NCI-H2081 (cell line): ENCODE results near the gene SESN3.
"Not testable (repeated sequence)": the region's sequence is repeated elsewhere in the genome, so short reads cannot be mapped to it uniquely, and the experiment has no call there.

Experiments
- DNase-seq, 2 experiments: peaks; one replicate each; lab custom pipeline; 2025; lab: John Stamatoyannopoulos, UW

SESN3 gene

GRCh38 chr11:95150956-95151684, 79.9 kb downstream of the SESN3 start:
- peak; percentile 87 to 90 for DNase-seq

GRCh38 chr11:95149651-95150364, 81.2 kb downstream of the SESN3 start:
- DNase-seq = no peak

- no peak for DNase-seq
Observed at GRCh38 chr11:95148938-95149337, 82.1 kb downstream of the SESN3 start.

- no peak for DNase-seq
Observed at GRCh38 chr11:95148406-95148805, 82.6 kb downstream of the SESN3 start.

GRCh38 chr11:95147364-95147905, 83.6 kb downstream of the SESN3 start:
- DNase-seq = no peak

GRCh38 chr11:95145430-95146060, 85.5 kb downstream of the SESN3 start:
- no peak for DNase-seq

GRCh38 chr11:95144313-95145235, 86.4 kb downstream of the SESN3 start:
- no peak for DNase-seq

GRCh38 chr11:95143106-95143681, 87.8 kb downstream of the SESN3 start:
- no peak for DNase-seq

GRCh38 chr11:95142431-95142830, 88.6 kb downstream of the SESN3 start:
- no peak for DNase-seq

- no peak for DNase-seq
Observed at GRCh38 chr11:95140397-95141033, 90.5 kb downstream of the SESN3 start.

- DNase-seq = peak in 1 of 2 experiments; percentile 18
Observed at GRCh38 chr11:95138448-95138847, 92.6 kb downstream of the SESN3 start.

GRCh38 chr11:95137299-95137698, 93.7 kb downstream of the SESN3 start:
- no peak for DNase-seq

- not testable (repeated sequence) for DNase-seq
Observed at GRCh38 chr11:95136747-95137146, 94.3 kb downstream of the SESN3 start.

GRCh38 chr11:95135880-95136279, 95.1 kb downstream of the SESN3 start:
- no peak for DNase-seq

- DNase-seq = no peak
Observed at GRCh38 chr11:95135155-95135554, 95.8 kb downstream of the SESN3 start.

- no peak for DNase-seq
Observed at GRCh38 chr11:95134491-95134890, 96.5 kb downstream of the SESN3 start.

GRCh38 chr11:95132956-95133355, 98.0 kb downstream of the SESN3 start:
- no peak for DNase-seq

GRCh38 chr11:95128602-95129001, 102.4 kb downstream of the SESN3 start:
- no peak for DNase-seq

GRCh38 chr11:95123556-95123955, 107.4 kb downstream of the SESN3 start:
- DNase-seq = no peak

GRCh38 chr11:95121698-95122097, 109.3 kb downstream of the SESN3 start:
- no peak for DNase-seq
